ENCODE results near the gene VTI1A.

Gene VTI1A

DNA sequence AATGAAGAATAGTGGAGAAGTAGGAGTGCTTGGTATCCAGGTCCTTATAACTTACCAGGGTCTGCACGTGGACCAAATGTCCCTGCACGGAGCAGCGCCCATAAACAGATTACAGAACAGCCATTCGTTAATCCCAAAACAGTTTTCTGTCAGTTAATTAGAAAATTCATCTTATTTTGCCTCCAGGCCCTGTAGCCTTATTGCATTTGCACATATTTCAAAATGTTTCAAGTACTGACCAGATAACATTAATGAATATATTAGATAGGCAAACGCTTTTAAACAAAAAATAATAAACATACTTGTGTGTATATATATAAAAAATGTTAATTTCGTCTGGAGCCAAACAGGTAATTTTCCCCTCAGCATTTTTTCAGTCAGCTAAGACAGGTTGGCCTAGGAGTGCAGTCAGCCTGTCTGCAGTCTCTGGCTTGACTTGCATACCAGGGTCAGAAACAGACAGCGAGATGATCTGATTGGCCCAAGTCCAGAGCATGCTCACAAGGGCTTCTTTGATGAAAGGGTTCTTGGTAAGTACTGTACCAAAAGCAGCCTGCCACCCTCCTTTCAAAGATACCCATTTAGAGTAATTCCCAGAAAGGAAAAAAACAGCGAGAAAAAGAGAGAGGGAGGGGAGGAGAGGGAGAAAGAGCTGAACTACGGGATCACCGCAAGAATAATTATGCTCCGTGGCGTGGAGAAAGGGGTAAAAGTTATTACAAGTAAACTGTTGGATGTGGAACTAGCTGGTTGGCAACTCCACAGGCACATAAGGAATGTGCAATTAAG lies 308.6 kb downstream of the VTI1A start:
- no peak overlapping the region for H3K4me3 ChIP-seq (ENCODE audit: low read length)
- TF ChIP-seq, protein P1, sequence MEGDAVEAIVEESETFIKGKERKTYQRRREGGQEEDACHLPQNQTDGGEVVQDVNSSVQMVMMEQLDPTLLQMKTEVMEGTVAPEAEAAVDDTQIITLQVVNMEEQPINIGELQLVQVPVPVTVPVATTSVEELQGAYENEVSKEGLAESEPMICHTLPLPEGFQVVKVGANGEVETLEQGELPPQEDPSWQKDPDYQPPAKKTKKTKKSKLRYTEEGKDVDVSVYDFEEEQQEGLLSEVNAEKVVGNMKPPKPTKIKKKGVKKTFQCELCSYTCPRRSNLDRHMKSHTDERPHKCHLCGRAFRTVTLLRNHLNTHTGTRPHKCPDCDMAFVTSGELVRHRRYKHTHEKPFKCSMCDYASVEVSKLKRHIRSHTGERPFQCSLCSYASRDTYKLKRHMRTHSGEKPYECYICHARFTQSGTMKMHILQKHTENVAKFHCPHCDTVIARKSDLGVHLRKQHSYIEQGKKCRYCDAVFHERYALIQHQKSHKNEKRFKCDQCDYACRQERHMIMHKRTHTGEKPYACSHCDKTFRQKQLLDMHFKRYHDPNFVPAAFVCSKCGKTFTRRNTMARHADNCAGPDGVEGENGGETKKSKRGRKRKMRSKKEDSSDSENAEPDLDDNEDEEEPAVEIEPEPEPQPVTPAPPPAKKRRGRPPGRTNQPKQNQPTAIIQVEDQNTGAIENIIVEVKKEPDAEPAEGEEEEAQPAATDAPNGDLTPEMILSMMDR (conservative IDR thresholded peaks at IDR 0.05; ENCODE audit: low read depth, low read length), result no peak
- no peak for DNase-seq (ENCODE audit: low read depth)

- TF ChIP-seq, protein P1 (conservative IDR thresholded peaks at IDR 0.05; ENCODE audit: low read depth, low read length), result no peak
- H3K4me3 ChIP-seq (ENCODE audit: low read length), result no peak overlapping the region
- no peak for DNase-seq (ENCODE audit: low read depth)
These were observed 309.2 kb downstream of the VTI1A start for GRCh38 chr10:112756235-112756527.

GRCh38 chr10:112758961-112759360 lies 311.9 kb downstream of the VTI1A start:
- no peak for DNase-seq (ENCODE audit: low read depth)
- TF ChIP-seq, protein P1 (conservative IDR thresholded peaks at IDR 0.05; ENCODE audit: low read depth, low read length), result no peak
- no peak overlapping the region for H3K4me3 ChIP-seq (ENCODE audit: low read length)

DNA sequence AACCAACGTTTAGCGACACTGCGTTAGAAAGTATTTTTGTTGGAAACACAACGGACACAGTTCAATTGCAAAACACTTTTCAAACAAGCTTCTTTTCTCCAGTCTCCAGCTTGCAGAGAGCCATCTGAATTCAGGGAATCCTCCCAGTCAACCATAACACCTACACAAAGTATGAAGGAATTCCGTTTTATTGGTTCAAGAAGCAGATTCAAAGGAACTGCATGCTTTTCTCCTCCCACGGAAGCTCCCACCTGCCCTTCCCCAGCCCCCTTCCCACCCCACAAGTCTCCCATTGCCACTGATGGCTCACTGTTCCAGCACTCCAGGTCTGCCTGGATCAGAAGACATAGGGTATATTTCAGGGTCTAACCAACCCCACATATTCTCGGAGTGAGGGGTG lies 312.5 kb downstream of the VTI1A start:
- TF ChIP-seq, protein P1 (conservative IDR thresholded peaks at IDR 0.05; ENCODE audit: low read depth, low read length), result no peak
- no peak for DNase-seq (ENCODE audit: low read depth)
- H3K4me3 ChIP-seq (ENCODE audit: low read length), result no peak overlapping the region

DNA sequence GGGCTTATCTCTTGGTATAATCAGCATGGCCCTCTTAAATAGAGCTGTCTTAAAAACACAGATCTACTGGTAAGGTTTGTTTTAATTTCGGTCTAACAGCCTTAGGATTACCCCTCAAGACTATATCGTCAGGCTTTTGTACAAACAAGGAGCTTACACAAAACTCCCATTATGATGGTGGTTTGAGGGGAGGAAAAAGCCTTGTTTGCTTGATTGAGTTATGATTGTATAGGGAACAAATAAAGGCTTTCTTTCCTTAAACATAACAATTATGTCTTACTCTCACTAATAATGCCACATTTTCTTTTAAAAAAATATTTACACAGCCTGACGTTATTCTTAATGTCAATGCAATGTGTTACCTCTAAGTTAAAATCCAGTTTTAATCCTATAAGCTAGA lies 314.2 kb downstream of the VTI1A start:
- DNase-seq (ENCODE audit: low read depth), result no peak
- H3K4me3 ChIP-seq (ENCODE audit: low read length), result no peak overlapping the region
- TF ChIP-seq, protein P1 (conservative IDR thresholded peaks at IDR 0.05; ENCODE audit: low read depth, low read length), result no peak

DNA sequence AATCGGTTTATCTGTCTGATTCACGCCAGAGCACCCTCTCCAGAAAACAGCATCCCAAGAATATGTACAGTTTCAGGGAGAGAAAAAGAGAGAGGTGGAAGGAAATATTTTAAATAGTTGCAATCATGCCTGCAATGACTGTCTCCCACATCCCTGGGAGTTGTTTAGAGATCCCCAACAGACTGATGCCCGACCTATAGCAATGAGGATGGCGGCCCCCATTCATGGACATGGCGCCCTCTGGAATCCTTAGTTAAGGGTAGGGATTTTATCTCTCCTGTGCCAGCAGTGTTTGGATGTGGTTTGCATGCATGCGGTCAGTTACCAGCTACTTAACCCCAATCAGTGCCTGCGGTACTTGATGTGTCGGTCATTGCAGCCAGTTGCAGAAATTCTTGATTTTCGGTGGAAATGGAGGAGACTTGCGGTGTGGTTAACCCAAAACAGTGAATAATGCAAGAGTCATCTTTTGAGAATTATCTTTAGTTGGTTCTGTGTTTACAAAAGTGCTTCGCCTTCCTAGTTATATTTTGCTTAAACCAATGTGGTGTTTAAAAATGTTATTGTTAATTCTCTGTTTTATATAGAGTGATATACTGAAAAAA lies 317.0 kb downstream of the VTI1A start:
- no peak for DNase-seq (ENCODE audit: low read depth)
- H3K4me3 ChIP-seq (ENCODE audit: low read length), result no peak overlapping the region
- TF ChIP-seq, protein P1 (conservative IDR thresholded peaks at IDR 0.05; ENCODE audit: low read depth, low read length), result no peak

GRCh38 chr10:112765717-112766235 lies 318.8 kb downstream of the VTI1A start:
- H3K4me3 ChIP-seq (ENCODE audit: low read length), result no peak overlapping the region
- TF ChIP-seq, protein P1 (conservative IDR thresholded peaks at IDR 0.05; ENCODE audit: low read depth, low read length), result no peak
- DNase-seq (ENCODE audit: low read depth), result no peak
